ENCODE data around the gene FOXF1. TPM values are rescaled to one million over a fixed set of nuclear protein-coding genes. Genes with fewer than 3 reads are reported as not detected.

Gene FOXF1
- total and polyA plus RNA-seq, 9 of the 15 experiments (the other 6 are each of a cell fraction or from before 2014, with no cell fraction given): 0.04 TPM; not detected in 8

GRCh38 chr16:86554917-86555703 lies 44.8 kb downstream of the FOXF1 start, which contains the start of gene MTHFSD (continued):
- TF ChIP-seq ETV1 (tag; conservative IDR thresholded peaks at IDR 0.05; ENCODE audit: low read depth): no peak
- TF ChIP-seq NCOR1 (IDR thresholded peaks at IDR 0.05): no peak
- no peak for TF ChIP-seq HMBOX1 (IDR thresholded peaks at IDR 0.05)
- TF ChIP-seq ZNF431 (CRISPR knock-in tag; IDR thresholded peaks at IDR 0.05): no peak; the same call in 1 of the 2 replicates
- TF ChIP-seq L3MBTL2 (IDR thresholded peaks at IDR 0.05): peak; percentile 60; the same call in 1 of the 2 replicates
- peak; percentile 56; the same call in 1 of the 2 replicates for TF ChIP-seq MBD2 (IDR thresholded peaks at IDR 0.05; ENCODE audit: borderline replicate concordance, low read depth)
- TF ChIP-seq MTA2 (IDR thresholded peaks at IDR 0.05; ENCODE audit: low read depth): no peak
- TF ChIP-seq ETV5 (CRISPR knock-in tag; IDR thresholded peaks at IDR 0.05; ENCODE audit: low read depth): no peak
- TF ChIP-seq SMARCA5 (IDR thresholded peaks at IDR 0.05): peak; percentile 94
- no peak for TF ChIP-seq MEF2A (IDR thresholded peaks at IDR 0.05; ENCODE audit: control insufficient read depth, low read depth, low read length)
- TF ChIP-seq KDM1A (IDR thresholded peaks at IDR 0.05): peak; percentile 74 to 85
- TF ChIP-seq RBM25 (IDR thresholded peaks at IDR 0.05; ENCODE audit: low read depth, low read length, severe bottlenecking): peak; percentile 64
- TF ChIP-seq ZNF780A (CRISPR knock-in tag; IDR thresholded peaks at IDR 0.05): no peak
- no peak for TF ChIP-seq SREBF2 (CRISPR knock-in tag; IDR thresholded peaks at IDR 0.05)
- no peak for TF ChIP-seq ZNF3 (CRISPR knock-in tag; IDR thresholded peaks at IDR 0.05)
- no peak for TF ChIP-seq SLC30A9 (CRISPR knock-in tag; IDR thresholded peaks at IDR 0.05)
- TF ChIP-seq ZNF436 (CRISPR knock-in tag; IDR thresholded peaks at IDR 0.05): peak; percentile 97

Measured in K562 (cell line).